Astrocyte (in vitro differentiated cells and primary cell): ENCODE results near the gene SREBF1.

Experiments
- EZH2 ChIP-seq: IDR thresholded peaks from 2 replicates; pipeline ENCODE4 v1.6.1; 2012; ENCODE audit warnings: mild to moderate bottlenecking, low read length, inconsistent platforms; ENCODE audit not compliant: insufficient read depth
- TF ChIP-seq, protein P1 (sequence below): IDR thresholded peaks from 2 replicates; pipeline ENCODE4 v1.5.1; 2011; ENCODE audit warnings: low read depth, mild to moderate bottlenecking, inconsistent platforms, low read length, moderate library complexity; ENCODE audit not compliant: insufficient read depth

DNA sequence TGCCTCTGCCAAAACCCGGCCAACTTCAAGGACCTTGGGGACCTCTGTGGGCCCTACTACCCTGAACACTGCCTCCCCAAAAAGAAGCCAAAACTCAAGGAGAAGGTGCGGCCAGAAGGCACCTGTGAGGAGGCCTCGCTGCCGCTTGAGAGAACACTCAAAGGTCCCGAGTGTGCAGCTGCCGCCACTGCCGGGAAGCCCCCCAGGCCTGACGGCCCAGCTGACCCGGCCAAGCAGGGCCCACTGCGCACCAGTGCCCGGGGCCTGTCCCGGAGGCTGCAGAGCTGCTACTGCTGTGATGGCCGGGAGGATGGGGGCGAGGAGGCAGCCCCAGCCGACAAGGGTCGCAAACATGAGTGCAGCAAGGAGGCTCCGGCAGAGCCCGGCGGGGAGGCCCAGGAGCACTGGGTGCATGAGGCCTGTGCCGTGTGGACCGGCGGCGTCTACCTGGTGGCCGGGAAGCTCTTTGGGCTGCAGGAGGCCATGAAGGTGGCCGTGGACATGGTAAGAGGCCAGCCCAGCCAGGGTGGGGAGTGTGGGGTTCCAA, 38.7 kb downstream of the SREBF1 start:
- TF ChIP-seq, protein P1, sequence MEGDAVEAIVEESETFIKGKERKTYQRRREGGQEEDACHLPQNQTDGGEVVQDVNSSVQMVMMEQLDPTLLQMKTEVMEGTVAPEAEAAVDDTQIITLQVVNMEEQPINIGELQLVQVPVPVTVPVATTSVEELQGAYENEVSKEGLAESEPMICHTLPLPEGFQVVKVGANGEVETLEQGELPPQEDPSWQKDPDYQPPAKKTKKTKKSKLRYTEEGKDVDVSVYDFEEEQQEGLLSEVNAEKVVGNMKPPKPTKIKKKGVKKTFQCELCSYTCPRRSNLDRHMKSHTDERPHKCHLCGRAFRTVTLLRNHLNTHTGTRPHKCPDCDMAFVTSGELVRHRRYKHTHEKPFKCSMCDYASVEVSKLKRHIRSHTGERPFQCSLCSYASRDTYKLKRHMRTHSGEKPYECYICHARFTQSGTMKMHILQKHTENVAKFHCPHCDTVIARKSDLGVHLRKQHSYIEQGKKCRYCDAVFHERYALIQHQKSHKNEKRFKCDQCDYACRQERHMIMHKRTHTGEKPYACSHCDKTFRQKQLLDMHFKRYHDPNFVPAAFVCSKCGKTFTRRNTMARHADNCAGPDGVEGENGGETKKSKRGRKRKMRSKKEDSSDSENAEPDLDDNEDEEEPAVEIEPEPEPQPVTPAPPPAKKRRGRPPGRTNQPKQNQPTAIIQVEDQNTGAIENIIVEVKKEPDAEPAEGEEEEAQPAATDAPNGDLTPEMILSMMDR: no peak
- no peak for TF ChIP-seq EZH2
